ENCODE data around the gene KCTD17.

The KCTD17 gene

DNA sequence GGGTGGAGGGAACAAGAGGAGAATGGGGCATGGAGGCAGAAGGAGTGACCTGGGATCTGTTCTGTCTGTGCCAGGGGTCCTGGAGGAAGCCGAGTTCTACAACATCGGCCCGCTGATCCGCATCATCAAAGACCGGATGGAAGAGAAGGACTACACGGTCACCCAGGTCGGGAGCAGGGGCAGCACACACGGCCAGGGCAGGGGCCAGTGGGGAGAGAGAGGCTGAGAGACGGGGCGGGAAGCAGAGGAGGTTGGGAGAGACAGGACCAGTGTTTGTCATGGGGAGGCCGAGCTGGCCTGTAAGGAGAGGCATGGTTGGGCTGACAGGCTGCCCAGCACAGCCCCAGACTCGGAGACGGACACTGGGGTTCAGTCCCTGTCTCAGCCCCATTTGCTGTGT is 4.7 kb downstream of the KCTD17 start:
- TF ChIP-seq GATA2 (IDR thresholded peaks at IDR 0.05; ENCODE audit: low read depth, low read length), result no peak
- TF ChIP-seq GATA3 (IDR thresholded peaks at IDR 0.05; ENCODE audit: low read depth, low read length), result no peak

DNA sequence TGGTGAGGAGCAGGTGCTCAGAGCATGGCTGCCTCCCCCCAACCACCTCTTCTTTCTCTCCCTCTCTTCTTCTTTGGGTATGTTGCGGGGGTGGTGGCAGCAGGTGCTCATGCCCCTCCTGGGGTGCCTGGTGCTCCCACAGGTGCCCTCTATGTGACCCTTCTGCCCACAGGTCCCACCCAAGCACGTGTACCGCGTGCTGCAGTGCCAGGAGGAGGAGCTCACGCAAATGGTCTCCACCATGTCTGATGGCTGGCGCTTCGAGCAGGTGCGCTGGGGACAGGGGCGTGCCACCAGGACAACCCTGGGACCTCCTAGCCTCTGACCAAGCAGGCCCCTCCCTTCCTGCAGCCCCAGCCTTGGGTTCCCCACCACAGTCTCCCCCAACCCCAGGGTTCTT is 5.7 kb downstream of the KCTD17 start:
- no peak for TF ChIP-seq GATA2 (IDR thresholded peaks at IDR 0.05; ENCODE audit: low read depth, low read length)
- TF ChIP-seq GATA3 (IDR thresholded peaks at IDR 0.05; ENCODE audit: low read depth, low read length), result no peak

DNA sequence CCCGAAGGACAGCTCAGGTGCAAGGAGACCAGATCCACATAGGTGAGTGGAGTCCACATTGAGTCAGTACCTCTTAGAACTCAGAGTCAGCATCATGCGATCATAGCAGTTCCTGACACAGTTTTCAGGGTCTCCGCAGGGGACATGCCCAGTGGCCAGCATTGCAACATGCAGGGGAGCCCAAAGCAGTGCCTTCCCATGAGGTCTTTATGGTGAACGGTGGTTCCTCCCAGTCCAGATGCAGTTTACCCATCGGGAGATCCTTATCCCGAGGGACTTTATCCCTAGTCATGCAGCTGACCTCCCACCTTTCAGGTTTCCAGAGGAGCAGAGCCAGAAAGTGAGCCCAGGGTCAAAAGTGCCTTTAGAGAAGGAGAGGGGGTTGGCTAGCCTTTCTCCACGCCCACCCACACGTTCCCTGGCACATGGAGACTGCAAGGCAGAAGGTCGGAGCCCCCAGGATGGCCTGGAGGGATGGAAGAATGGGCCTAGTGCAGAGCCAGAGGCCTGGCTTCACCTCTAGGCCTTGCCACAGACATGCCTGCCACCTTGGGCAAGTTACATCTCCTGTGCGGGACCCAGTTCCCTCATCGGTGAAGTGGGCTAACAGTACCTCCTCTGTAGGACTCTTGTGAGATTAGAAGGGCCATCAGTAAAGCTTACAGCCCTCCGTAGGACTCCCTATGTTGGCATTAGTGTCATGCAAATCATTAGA is 6.4 kb downstream of the KCTD17 start:
- TF ChIP-seq GATA2 (IDR thresholded peaks at IDR 0.05; ENCODE audit: low read depth, low read length), result no peak
- no peak for TF ChIP-seq GATA3 (IDR thresholded peaks at IDR 0.05; ENCODE audit: low read depth, low read length)

DNA sequence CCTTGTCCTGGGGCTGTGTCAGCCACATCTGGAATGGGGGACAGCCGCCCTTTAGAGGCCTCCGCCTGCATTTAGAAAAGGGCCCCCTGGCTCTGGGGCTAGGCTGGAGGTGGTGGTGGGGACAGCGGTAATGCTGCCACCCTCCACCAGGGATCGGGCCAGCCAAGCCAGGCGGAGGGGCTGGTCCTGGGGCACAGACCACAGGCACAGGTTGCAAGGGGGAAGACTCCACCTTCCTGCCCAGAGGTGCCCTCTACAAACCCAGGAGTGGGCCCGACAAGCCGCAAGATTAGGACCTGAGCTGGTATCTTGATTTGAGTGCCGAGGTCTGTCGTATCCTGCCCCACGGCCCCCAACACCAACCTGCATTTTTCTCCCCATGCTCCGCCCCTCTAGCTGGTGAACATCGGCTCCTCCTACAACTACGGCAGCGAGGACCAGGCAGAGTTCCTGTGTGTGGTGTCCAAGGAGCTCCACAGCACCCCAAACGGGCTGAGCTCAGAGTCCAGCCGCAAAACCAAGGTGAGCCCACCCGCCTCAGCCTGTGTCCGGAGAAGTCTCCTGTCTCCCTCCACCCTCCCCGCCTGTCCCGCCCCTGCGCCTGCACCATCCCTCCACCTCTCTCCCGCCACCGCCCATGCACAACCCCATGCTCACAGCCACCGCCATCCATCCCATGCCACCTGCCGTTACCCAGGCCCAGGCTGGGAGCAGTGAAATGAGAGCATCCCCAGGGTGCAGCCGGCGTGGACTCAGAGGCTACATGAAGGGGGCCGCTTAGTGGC is 7.6 kb downstream of the KCTD17 start:
- no peak for TF ChIP-seq GATA3 (IDR thresholded peaks at IDR 0.05; ENCODE audit: low read depth, low read length)
- no peak for TF ChIP-seq GATA2 (IDR thresholded peaks at IDR 0.05; ENCODE audit: low read depth, low read length)

DNA sequence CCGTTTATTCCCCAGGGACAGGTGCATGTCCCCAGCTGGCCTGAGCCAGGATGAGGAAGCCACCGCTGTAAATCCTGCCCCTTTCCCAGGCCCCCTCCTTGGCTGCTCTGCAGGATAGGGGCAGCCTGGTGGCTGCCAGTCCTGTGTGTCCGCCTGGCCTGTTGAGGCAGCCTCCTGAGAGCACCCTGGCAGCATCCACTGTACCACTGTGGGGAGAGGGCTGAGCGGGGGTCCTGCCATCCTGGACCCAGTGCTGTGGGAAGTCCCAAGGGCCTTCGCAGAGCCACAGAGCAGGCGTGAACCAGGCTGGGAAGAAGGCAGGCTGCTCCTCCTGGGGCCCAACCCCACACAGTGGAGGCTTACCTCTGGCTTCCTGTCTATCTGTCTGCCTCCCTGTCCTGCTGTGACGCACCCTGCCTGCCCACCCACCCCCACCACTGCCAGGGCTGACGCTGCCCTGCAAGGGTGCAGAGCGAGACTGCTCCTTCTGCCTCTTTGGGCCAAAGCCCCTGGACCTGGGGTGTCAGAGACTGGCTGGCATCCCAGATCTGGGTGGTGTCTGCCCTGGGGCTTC is 8.4 kb downstream of the KCTD17 start:
- no peak for TF ChIP-seq GATA3 (IDR thresholded peaks at IDR 0.05; ENCODE audit: low read depth, low read length)
- no peak for TF ChIP-seq GATA2 (IDR thresholded peaks at IDR 0.05; ENCODE audit: low read depth, low read length)

DNA sequence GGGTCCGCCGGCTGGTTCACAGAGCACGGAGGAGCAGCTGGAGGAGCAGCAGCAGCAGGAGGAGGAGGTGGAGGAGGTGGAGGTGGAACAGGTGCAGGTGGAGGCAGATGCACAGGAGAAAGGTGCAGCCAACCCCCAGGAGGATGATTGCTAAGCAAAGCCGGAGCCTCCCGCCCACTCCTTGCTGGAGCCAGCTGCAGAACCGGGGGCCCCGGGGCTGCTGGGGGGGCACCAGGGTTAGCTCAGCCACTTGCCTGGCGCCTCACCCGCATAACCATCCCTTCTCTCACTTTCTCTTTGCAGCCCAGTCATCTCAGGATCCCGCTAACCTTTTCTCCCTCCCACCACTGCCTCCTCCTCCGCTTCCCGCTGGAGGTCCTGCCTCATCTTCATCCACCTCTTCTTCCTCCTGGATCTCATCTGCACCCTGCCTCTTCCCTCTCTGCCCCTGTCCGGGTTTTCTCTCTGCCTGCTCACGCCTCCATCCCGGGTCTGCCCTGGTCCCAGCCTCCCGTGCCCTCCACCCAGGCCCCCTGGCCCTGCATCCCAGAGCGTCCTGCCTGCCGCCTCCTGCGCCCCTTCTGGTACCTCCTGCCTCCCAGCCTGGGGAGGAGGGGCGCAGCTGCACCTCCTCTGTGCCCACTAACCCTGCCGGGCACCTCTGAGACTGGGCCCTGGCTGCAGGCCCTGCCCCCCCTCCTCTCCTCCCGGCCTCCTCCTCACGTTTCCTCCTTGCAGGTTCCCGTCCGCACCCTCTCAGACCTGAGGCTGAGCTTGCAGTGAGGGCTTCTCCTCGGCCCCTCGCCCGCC is 9.5 kb downstream of the KCTD17 start:
- TF ChIP-seq GATA2 (IDR thresholded peaks at IDR 0.05; ENCODE audit: low read depth, low read length), result no peak
- TF ChIP-seq GATA3 (IDR thresholded peaks at IDR 0.05; ENCODE audit: low read depth, low read length), result no peak

DNA sequence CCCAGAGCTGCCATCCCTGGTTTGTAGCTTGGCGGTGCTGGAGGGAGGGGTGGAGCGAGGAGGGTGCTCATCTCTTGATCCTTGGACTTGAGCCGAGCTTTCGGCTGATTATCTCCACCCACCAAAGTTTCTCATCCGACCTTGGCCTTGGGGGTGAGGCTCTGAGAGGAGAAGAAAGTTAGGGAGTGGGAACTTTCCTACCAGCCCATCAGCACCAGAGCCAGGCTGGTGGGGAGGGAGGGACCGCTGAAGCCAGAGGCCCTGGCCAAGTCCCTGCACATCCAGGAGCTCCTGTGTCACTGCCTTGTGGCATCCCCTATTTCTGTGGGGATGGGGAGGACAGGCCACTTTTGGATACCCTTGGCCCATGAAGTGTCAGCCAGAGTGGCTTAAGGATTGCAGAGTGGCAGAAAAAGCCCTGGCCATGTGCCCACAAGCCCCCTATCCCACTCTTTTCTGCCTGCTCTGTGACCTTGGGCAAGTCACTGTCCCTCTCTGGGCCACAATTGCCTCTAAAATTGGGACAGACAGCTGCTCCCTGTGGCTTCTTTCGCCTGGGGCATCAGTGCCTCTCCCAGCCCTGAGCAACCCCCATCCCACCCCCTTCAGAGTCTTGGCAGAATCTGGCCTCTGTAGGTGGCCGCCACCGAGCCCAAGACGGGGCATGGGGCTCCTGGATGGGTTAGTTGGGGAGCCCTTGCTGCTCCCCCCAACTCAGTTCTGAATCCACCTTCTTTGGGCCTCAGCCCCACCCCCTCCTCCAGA is 10.3 kb downstream of the KCTD17 start:
- TF ChIP-seq GATA3 (IDR thresholded peaks at IDR 0.05; ENCODE audit: low read depth, low read length) (no peak), GATA2 (IDR thresholded peaks at IDR 0.05; ENCODE audit: low read depth, low read length) (no peak)

DNA sequence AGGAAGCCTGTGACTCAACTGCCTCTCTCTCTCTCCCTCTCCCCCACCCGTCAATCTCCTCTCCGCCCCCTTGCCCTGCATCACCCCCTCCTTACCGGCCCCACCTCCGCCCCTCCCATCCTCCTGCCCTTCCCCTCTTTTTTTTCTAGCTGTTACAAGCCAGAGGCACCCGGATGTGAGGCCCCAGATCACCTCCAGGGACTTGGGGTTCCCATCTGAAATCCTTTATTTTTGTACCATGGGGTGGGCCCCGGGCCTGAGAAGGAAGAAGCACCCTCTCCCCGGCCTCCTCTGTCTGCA is 10.8 kb downstream of the KCTD17 start:
- TF ChIP-seq GATA2 (IDR thresholded peaks at IDR 0.05; ENCODE audit: low read depth, low read length) (no peak), GATA3 (IDR thresholded peaks at IDR 0.05; ENCODE audit: low read depth, low read length) (no peak)

DNA sequence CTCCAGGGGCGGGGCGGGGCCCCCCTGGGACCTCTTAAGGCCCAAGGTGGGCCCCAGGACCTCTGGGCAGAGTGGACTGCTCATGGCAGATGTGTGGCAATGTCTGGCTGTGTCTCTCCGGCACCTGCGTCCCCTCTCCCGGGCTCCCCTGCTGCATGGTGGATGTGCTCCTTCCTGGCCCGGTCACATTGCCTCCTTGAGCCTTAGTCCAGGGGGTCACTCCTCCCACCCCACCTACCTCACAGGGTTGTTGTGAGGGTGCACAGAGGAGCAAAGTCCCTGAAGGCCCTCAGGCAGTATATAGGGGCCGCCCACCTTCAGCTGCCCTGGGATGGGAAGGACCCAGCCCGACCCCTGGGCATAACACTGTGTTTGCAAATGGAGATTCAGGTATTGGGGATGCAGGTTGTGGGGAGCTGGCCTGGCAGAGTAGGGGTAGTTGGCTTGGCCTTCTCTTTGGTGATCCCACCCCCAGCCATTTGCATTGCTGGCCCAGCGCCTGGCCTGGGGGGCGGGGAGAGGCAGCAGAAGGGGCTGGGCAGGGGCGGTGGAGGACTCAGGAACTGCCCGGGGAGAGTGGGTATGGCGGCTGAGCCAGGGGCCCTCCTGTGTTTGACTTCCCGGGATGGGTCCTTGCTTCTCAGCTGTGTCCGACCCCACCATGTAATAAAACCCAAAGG is 11.3 kb downstream of the KCTD17 start:
- TF ChIP-seq GATA3 (IDR thresholded peaks at IDR 0.05; ENCODE audit: low read depth, low read length) (no peak), GATA2 (IDR thresholded peaks at IDR 0.05; ENCODE audit: low read depth, low read length) (no peak)

DNA sequence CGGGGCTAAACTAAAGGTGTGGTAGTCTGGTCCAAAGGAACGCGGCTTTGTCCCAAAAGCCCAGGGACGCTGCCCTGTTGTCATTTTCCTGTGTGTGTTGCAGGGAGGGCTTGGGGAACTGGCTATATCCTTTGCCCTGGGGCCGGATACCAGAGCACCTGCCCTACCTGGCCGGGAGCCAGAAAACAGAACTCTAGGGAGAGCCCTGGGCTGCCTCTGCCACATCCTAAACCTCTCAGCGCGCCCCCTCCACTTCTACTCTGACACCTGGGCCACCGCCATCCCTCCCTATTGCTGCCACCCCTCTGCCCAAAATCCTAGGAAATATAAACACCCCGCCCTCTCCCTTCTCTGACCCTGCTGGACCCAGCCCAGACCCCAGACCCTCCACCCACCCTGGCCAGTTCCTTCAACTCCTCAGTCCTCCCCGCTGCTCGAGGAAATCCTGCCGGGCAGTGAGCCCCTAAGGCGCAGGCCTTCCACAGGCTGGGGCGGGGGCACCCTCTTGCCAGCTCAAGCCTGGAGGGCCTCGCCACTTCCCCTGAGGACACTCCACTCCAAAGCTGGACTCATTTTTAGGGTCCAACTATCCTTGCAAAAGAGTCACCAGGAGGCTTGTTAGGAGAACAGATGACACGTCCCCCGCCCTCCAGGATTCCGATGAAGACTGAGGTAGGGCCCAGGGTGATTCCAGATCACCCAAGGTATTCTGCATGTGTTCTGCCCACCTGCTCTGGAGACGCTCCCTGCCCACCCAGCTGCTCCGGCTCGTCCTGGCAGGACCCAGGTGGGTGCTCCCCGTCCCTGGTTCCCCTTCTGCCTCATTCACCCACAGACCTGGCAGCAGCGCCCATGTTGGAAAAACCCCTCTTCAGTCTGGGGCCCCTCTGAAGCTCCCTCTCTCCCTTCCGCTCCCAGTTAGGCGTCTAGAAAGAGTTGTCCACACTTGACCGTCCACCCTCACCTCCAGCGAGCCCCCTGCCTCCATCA is 12.2 kb downstream of the KCTD17 start:
- TF ChIP-seq GATA3 (IDR thresholded peaks at IDR 0.05; ENCODE audit: low read depth, low read length), result no peak
- no peak for TF ChIP-seq GATA2 (IDR thresholded peaks at IDR 0.05; ENCODE audit: low read depth, low read length)

DNA sequence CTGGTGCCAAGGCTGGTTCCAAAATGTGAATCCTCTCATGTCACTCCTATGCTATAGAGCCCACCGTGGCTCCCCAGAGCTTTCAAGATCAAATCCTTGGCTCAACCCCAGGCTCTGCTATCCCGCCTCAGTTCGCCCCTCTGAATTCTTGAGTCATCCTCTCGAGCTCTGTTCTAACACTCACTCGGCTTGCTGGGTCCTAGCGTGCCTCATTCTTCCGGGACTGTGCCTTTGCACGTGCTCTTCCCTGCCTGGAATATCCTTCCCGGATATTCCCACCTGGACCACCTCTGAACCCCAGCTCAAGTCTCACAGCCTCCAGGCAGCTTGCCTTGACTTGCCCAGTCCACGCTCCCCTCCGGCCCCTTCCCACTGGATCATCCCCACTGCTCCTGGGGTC is 13.0 kb downstream of the KCTD17 start:
- TF ChIP-seq GATA2 (IDR thresholded peaks at IDR 0.05; ENCODE audit: low read depth, low read length) (no peak), GATA3 (IDR thresholded peaks at IDR 0.05; ENCODE audit: low read depth, low read length) (no peak)

DNA sequence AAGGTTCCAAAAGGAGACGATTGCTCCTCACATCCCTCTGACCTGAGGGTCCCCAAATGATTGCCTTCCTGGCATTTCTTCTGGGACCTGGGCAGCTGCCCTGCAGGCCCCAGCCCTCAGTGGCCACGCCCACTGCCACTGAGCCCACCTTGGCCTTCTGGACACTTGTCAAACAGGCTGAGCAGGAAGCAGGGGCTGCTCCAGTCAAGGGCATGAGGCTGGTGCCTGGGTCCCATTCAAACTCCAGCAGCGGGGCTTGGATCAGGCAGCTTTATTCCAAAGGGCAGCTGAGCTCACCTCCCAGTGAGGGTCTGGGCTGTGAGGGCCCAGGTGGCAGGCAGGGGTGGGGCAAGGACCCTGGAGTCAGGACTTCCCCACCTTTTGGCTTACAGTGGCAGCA is 13.6 kb downstream of the KCTD17 start:
- no peak for TF ChIP-seq GATA2 (IDR thresholded peaks at IDR 0.05; ENCODE audit: low read depth, low read length)
- TF ChIP-seq GATA3 (IDR thresholded peaks at IDR 0.05; ENCODE audit: low read depth, low read length), result no peak

Data from SH-SY5Y (cell line).